OCI-LY3 (cell line): ENCODE results near the gene NOCT.

Source experiments
- H2AFZ ChIP-seq: fragments of 200-600, 300-600 bp; shearing (Covaris generic); 2 replicates; pipeline ENCODE4 v1.6.0; 2014; ENCODE audit warnings: antibody characterized with exemption, low read depth, low read length
- H3K27ac ChIP-seq: fragments of 200-600, 300-600 bp; sonication (generic); 2 replicates; pipeline ENCODE4 v1.5.1; 2014; ENCODE audit warnings: mild to moderate bottlenecking, low read length, moderate library complexity, mixed read lengths
- H3K27me3 ChIP-seq: fragments of 200-600, 300-600 bp; sonication (generic); 2 replicates; pipeline ENCODE4 v1.6.1; 2014; ENCODE audit warnings: low read depth, low read length, mixed read lengths
- H3K36me3 ChIP-seq: fragments of 200-600, 300-600 bp; sonication (generic); replicated peaks from 2 replicates; pipeline ENCODE3; 2014; ENCODE audit warnings: low read depth, low read length, mixed read lengths
- H3K4me1 ChIP-seq: fragments of 300-600, 200-600 bp; sonication (generic); 2 replicates; pipeline ENCODE4 v1.6.1; 2014; ENCODE audit warnings: low read length, mixed read lengths
- H3K4me2 ChIP-seq: fragments of 200-600, 300-600 bp; sonication (generic); 2 replicates; pipeline ENCODE4 v1.6.1; 2014; ENCODE audit warnings: low read length, mixed read lengths
- H3K4me3 ChIP-seq: fragments of 300-600, 200-600 bp; sonication (generic); 2 replicates; pipeline ENCODE4 v1.5.1; 2014; ENCODE audit warnings: antibody characterized with exemption, mild to moderate bottlenecking, low read length, moderate library complexity
- H3K79me2 ChIP-seq: fragments of 300-600, 200-600 bp; shearing (Covaris generic); 2 replicates; pipeline ENCODE4 v1.6.1; 2014; ENCODE audit warnings: mild to moderate bottlenecking, low read length, mixed read lengths
- H3K9ac ChIP-seq: fragments of 300-600, 200-600 bp; shearing (Covaris generic); 2 replicates; pipeline ENCODE4 v1.6.0; 2014; ENCODE audit warnings: mild to moderate bottlenecking, low read length, moderate library complexity
- H3K9me3 ChIP-seq: fragments of 200-600, 300-600 bp; shearing (Covaris generic); 2 replicates; pipeline ENCODE4 v1.6.1; 2014; ENCODE audit warnings: low read length, mixed read lengths; ENCODE audit not compliant: insufficient read depth
- H4K20me1 ChIP-seq: fragments of 200-600, 300-600 bp; sonication (generic); 2 replicates; pipeline ENCODE4 v1.6.1; 2016; ENCODE audit warnings: low read length, mixed read lengths; ENCODE audit not compliant: insufficient read depth
- EZH2phosphoT487 ChIP-seq: fragments of 200-600 bp; shearing (Covaris generic); IDR thresholded peaks from 2 replicates; pipeline ENCODE4 v1.6.1; 2018; ENCODE audit warnings: antibody characterized with exemption, mixed run types, low read depth
- TF ChIP-seq, protein P1 (sequence below): fragments of 200-600, 300-600 bp; sonication (generic); IDR thresholded peaks from 2 replicates; pipeline ENCODE4 v1.5.1; 2014; ENCODE audit warnings: antibody characterized with exemption, low read length, low read depth

Gene NOCT

DNA sequence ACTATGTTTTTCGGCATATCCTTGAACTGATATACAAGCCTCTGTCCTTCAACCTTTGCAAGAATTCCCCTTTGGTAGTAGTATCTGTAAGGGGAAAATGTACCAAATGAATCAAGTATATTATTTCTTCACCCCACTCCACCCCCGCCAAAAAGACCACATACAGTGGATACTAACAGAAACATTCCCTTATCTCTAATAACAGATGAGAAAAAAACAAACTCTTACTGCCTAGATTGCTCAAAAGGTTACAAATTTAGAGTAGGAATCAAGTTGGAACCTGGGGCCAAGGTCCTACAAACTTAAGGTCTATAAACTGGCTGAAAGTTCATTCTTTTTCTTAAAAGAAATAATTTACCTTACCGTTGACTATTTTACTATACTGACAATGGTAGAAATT is 45.0 kb downstream of the NOCT start:
- Histone ChIP-seq H3K27ac (no peak overlapping the region), H3K9ac (no peak overlapping the region), H3K27me3 (no peaks in the 10 kb centered on the region), H3K4me3 (no peak overlapping the region), H3K4me2 (no peak overlapping the region), H3K36me3 (peaks cover 59% of the 10 kb centered on the region), H4K20me1 (peaks cover 7% of the 10 kb centered on the region; the same call in 1 of the 2 replicates), H3K9me3 (no peaks in the 10 kb centered on the region), H3K4me1 (no peaks in the 10 kb centered on the region), H2AFZ (no peak overlapping the region), H3K79me2 (peaks cover 10% of the 10 kb centered on the region)
- TF ChIP-seq, protein P1, sequence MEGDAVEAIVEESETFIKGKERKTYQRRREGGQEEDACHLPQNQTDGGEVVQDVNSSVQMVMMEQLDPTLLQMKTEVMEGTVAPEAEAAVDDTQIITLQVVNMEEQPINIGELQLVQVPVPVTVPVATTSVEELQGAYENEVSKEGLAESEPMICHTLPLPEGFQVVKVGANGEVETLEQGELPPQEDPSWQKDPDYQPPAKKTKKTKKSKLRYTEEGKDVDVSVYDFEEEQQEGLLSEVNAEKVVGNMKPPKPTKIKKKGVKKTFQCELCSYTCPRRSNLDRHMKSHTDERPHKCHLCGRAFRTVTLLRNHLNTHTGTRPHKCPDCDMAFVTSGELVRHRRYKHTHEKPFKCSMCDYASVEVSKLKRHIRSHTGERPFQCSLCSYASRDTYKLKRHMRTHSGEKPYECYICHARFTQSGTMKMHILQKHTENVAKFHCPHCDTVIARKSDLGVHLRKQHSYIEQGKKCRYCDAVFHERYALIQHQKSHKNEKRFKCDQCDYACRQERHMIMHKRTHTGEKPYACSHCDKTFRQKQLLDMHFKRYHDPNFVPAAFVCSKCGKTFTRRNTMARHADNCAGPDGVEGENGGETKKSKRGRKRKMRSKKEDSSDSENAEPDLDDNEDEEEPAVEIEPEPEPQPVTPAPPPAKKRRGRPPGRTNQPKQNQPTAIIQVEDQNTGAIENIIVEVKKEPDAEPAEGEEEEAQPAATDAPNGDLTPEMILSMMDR, result no peak
- TF ChIP-seq EZH2phosphoT487, result no peak

DNA sequence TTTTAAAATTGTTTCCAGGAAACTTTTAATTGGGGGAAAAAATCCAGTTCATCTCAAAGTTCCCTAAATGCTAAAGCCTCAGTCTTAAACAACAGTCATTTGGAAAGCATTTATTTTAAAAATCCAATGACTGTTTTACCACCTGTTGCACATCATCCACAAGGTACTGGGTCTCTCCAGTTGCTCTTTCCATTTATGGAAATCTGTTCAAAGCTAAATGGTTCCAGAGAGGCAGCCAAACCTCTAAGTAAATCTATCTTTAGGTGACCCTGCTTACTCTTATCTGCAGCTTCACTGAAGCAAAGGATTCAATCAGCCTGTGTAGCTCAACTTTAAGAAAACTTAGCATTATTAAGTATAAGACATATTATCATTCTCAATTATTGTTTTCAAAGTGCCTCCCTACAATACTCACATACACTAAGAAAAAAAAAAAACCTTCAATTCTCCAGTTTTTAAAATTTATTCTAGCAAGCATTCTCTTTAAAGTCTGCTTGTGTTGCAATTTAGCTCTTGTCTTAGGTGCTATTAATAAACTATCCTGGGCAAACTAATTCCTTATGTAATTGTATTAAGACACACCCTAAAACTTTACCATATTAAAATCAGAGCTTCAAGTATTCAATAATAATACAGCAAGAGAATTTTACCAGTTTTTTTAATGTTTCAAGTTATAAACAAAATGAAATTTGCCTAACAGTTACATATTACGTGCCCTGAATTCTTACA is 60.6 kb downstream of the NOCT start:
- no peaks in the 10 kb centered on the region for H3K27me3 ChIP-seq
- H3K4me1 ChIP-seq, result no peaks in the 10 kb centered on the region; the same call in 1 of the 2 replicates
- no peak overlapping the region for H3K27ac ChIP-seq
- H3K36me3 ChIP-seq, result peaks cover 20% of the 10 kb centered on the region
- H3K79me2 ChIP-seq, result peaks cover 81% of the 10 kb centered on the region
- no peak overlapping the region for H3K4me2 ChIP-seq
- TF ChIP-seq EZH2phosphoT487, result no peak
- TF ChIP-seq, protein P1, result no peak
- no peak overlapping the region for H3K4me3 ChIP-seq
- H4K20me1 ChIP-seq, result peaks cover 56% of the 10 kb centered on the region
- no peaks in the 10 kb centered on the region for H3K9me3 ChIP-seq
- no peak overlapping the region for H3K9ac ChIP-seq
- H2AFZ ChIP-seq, result no peak overlapping the region

DNA sequence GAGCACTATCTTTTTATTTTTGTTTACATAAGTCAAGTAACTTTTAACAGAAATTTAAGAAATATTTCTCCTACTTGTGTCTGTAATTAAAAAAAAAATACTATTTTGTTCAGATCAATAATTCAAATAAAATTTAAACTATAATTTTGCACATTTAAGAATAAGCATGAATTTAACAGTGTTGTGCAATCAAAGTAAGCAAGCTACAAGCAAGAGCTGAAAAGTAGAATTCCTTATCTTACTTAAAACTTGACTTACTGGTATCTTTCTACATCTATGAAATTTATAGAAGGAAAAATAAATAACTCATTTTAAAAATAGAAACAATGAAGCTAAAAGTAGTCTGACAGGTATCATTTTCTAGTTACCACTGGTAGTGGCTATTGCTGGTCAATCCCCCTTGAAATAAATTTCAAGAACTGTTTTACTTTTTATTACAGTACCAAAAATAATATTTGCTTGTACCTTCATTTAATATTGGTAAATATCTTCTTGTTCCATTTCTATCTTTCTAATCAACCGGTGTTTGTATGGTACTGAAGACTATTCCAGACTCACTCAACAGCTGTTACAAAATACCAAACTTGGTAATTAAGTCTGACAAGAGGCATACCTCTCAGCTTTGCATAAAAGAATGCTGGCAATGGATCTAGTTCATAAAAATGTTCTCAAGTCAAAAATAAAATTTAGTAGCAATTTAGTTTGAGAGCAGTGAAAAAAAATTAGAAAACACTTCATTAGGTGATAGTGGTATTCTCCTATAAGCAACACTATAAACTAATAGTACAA is 62.2 kb downstream of the NOCT start:
- Histone ChIP-seq H3K4me3 (no peak overlapping the region), H3K4me2 (no peak overlapping the region), H3K36me3 (peaks cover 14% of the 10 kb centered on the region), H3K27me3 (no peaks in the 10 kb centered on the region), H3K4me1 (peaks cover 11% of the 10 kb centered on the region), H2AFZ (no peak overlapping the region), H3K79me2 (peaks cover 97% of the 10 kb centered on the region), H4K20me1 (peaks cover 71% of the 10 kb centered on the region), H3K9ac (no peak overlapping the region), H3K9me3 (no peaks in the 10 kb centered on the region), H3K27ac (no peak overlapping the region)
- TF ChIP-seq, protein P1, result no peak
- no peak for TF ChIP-seq EZH2phosphoT487

DNA sequence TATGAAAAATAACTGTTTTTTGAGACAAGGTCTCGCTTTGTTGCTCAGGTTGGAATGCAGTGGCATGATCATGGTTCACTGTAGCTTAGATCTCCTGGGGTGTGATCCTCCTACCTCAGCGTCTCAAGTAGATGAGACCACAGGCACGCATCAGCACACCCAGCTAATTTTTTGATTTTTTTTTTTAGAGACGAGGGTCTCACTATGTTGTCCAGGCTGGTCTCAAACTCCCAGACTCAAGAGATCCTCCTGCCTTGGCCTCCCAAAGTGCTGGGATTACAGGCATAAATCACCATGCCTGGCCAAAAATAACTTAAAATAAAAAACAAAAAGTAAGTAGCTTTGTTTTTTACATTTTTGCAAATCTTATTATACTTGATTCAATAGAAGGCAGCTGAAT is 63.3 kb downstream of the NOCT start:
- peaks cover 11% of the 10 kb centered on the region for H3K4me1 ChIP-seq
- no peak for TF ChIP-seq EZH2phosphoT487
- TF ChIP-seq, protein P1, result no peak

More for the DNA sequence above, 63.3 kb downstream of the NOCT start:
- H3K27me3 ChIP-seq, result no peaks in the 10 kb centered on the region
- H3K4me2 ChIP-seq, result no peak overlapping the region
- H3K27ac ChIP-seq, result no peak overlapping the region
- peaks cover 99% of the 10 kb centered on the region for H3K79me2 ChIP-seq
- H3K9me3 ChIP-seq, result no peaks in the 10 kb centered on the region
- H4K20me1 ChIP-seq, result peaks cover 68% of the 10 kb centered on the region
- H3K4me3 ChIP-seq, result no peak overlapping the region
- no peak overlapping the region for H2AFZ ChIP-seq
- H3K9ac ChIP-seq, result no peak overlapping the region
- peaks cover 9% of the 10 kb centered on the region for H3K36me3 ChIP-seq
